Superior temporal gyrus (tissue), 1 donor: ENCODE data around the gene BOLA3.
A peak's percentile ranks its signal among the peaks of the same experiment; 100 is the strongest.
"Not testable (repeated sequence)": the region's sequence is repeated elsewhere in the genome, so short reads cannot be mapped to it uniquely, and the experiment has no call there.

Experiments used
- DNase-seq: peaks from one replicate; pipeline ENCODE4 v3.0.0-alpha.2; 2016; ENCODE audit errors: extremely low spot score

Gene BOLA3

DNA sequence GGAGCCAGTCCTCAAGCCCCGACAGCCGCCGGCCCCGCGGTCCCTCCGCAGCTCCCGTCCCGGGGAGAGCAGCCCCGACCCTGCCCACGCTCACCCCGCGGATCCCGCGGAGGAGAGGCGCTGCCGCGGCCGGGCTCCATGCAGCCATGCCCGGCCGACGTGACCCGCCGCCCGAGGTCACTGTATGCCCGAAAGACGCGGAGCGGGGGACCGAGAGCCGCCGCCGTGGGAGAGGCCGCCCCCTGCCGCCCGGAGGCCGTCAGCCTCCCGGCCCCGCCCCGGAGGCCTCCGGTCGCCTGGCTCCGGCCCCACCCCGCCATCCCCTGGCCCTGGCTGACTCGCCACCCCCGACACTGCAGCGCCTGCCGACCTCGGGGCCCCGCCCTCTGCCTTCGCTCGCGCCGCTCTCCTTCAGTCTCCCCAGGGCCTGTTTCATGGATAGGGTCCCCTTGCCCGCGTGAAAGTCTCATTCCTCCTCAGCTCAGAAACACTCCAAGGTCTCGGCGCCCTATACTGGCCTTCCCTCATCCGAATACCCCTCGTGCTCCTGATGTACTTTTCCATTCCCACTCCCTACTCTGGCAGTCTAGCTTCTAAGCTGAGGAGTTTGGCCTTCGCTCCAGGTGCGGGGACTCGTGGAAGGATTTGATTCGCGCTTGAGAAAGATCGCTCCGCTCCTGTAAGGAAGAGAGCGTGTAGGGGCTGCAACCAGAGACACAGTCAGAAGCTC lies at the start of gene BOLA3:
BOLA3 (minus strand) TSS at position 186 of the 730 bp plus-strand sequence; CDS start at position 148, 38 bp downstream.
- DNase-seq = peak; percentile 74

GRCh38 chr2:74197049-74197448 lies 49.3 kb upstream of the BOLA3 start:
- DNase-seq = no peak

DNA sequence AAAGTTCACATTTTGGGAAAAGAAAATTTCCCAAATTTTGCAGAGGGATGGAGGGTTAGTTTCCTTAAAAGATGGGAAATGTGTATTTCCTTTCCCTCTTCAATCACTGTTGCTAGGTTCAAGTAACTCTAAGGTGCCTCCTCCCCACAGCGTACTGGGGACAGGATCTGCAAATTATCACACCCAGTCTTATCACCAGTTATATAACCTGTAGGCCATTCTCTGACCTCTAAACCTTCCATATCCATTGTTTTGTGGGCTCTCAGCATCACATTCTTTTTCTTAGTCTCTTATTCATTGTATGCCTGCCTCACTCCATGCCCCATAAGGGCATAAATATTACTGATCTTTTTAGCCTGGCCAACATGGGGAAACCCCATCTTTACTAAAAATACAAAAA lies 47.1 kb upstream of the BOLA3 start:
- no peak for DNase-seq

- no peak for DNase-seq
These were observed 44.1 kb upstream of the BOLA3 start for GRCh38 chr2:74191596-74192380.

GRCh38 chr2:74188696-74189095 lies 41.0 kb upstream of the BOLA3 start:
- DNase-seq = no peak

DNA sequence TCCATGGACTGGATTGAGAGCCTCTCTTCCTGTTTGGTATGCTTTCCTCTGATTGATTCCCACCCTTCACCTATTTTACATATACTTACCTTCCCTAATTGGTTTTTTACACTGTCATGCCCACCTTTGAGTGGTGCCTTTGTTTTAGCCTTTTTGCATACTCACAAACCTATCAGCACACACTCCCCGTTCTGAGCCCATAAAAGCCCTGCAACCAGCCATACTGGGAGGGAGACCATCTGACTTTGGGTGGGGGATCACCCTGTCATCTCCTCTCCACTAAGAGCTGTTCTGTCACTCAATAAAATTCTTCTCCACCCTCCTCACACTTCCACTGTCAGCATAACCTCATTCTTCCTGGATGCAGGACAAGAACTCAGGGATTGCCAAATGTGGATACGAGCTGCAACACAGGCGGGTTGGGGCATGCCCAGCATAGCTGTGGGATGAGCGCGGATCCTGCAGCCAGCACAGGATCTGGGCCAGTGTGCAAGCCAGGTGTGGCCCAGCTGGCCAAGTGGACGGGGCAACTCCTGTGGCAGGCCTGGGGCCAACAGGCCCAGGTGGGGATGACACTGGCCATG lies 40.4 kb upstream of the BOLA3 start:
- no peak for DNase-seq

DNA sequence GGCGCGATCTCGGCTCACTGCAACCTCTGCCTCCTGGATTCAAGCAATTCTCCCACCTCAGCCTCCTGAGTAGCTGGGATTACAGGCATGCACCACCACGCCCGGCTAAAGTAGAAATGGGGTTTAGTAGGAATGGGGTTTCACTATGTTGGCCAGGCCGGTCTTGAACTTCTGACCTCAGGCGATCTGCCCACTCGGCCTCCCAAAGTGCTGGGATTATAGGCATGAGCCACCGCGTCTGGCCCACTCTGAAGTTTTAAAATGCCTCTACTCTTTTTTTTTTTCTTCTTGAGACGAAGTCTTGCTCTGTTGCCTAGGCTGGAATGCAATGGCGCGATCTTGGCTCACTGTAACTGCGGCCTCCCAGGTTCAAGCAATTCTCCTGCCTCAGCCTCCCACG lies 39.0 kb upstream of the BOLA3 start:
- not testable (repeated sequence) for DNase-seq

GRCh38 chr2:74186038-74186437 lies 38.3 kb upstream of the BOLA3 start:
- DNase-seq = peak; percentile 25

- no peak for DNase-seq
These were observed 36.2 kb upstream of the BOLA3 start for GRCh38 chr2:74183878-74184277.

DNA sequence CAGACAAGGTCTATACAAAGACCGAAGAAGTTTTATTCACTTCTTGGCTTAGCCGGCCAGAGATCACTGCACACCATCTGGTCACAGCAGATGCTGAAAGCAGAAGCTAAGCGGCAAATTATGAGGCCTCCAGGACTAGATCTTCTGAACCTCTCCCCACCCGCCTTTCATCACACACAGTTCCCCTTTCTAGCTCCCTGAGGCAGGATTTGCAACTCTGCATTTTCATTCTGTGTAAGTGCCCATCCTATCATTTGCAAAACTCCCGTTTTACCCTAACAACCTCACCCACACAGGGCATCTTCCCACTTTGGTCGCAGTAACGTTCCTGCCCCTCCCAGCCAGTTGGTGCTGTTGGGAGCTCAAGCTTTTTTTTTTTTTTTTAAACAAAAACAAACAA lies 34.0 kb upstream of the BOLA3 start:
- peak; percentile 29 for DNase-seq

GRCh38 chr2:74179063-74179865 lies 31.6 kb upstream of the BOLA3 start:
- DNase-seq = no peak

DNA sequence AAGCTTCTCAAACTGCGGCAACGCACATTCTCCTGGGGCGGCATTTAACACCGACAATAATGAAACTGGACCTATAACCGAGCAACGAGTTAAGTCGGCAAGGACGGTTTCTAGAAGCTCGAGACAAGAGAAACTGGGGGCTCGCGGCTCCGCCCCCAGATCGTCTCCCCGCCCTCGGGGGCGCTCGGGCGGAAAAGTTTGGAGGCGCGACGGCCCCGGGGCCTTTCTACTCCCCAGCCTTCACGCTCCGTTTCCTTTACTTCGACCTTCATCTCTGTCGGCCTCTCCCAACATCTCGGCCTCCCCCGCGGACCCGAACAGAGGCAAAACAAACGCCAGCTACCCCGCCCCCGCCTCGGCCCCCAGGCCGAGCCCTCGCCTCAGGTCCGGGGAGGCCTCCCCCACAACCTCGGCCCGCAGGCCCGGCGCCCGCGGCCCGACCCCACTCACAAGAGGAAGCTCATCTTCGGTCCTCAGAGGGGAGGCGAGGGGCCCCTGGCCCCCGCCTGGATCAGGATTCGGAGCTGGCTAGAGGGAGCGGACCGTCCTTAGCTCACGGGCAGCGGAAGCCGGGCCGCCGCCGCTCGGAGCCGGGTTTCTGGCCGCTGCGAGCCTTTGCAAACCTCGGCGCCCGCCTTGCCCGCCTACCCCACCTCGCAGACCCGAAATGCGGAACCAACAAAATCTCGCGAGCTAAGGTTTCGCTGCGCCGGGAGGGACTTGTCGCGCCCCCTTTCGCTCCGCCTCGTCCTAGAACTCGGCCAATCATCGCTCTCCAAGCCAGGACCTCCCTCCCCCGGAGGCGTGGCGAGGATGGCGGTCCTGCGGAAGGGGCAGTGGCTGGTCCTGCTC lies 30.7 kb upstream of the BOLA3 start, which contains the start of gene MOB1A:
MOB1A (minus strand) TSS at position 669 of the 852 bp plus-strand sequence; CDS start at position 464, 205 bp downstream.
- peak; percentile 99 for DNase-seq

DNA sequence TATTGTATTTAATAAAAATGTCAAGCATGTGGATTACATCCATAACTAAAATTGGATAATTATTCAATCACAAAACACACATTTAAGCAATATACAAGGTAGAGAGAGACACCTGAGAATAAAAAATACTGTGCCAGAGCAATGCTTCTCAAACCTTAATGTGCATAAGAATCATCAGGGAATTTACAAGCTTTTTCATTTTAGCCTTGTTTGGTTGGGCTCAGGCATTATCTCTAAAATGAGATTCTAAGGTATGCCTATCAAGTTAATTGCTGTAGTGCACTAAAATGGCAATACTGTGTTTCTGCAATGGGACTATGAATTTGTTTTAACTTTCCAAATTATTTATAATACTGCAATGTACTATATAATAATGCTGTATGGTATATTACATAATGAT lies 30.0 kb upstream of the BOLA3 start:
- DNase-seq = no peak

DNA sequence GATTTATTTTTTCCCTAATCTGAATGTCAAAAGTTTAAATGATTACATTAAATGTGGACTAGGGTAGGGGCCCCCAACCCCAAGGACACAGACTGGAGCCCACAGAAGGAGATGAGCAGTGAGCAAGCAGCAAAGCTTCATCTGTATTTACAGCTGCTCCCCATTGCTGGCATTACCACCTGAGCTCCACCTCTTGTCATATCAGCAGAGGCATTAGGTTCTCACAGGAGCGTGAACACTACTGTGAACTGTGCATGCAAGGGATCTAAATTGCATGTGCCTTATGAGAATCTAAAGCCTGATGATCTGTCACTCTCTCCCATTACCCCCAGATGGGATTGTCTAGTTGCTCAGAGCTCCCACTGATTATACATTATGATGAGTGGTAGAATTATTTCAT lies 27.2 kb upstream of the BOLA3 start:
- no peak for DNase-seq

DNA sequence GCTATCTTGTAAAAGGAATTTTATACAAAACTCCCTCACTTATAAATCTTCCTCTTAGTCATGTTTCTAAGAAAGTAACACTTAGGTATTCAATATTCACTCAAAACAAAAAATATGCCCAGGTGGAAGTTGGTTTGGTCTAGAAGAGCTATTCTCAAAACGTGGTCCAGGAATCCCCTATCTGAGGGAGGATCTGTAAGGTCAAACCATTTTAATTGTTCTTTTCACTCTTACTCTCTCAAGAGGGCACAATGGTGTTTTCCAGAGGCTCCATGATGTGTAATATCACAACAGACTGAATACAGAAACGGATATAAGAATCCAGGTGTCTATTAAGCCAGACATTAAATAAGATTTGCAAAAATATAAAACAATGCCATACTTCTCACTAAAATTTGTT lies 21.0 kb upstream of the BOLA3 start:
- DNase-seq = no peak

DNA sequence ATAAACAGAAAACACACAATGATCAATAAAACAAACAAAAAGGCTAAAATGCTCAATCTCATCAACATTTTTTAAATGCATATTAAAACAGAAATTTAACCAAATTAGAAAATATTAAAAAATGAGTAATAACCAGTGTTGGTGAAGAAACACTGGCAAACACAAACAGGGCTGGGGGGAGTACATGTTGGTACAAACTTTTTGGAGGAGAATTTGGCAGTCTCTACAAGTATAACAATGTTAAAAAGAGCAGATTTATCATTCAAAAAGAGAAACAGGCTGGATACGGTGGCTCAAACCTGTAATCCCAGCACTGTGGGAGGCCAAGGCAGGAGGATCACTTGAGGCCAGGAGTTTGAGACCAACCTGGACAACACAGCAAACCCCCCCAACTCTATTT lies 17.0 kb upstream of the BOLA3 start:
- DNase-seq = no peak

GRCh38 chr2:74162951-74163350 lies 15.2 kb upstream of the BOLA3 start:
- DNase-seq = no peak

DNA sequence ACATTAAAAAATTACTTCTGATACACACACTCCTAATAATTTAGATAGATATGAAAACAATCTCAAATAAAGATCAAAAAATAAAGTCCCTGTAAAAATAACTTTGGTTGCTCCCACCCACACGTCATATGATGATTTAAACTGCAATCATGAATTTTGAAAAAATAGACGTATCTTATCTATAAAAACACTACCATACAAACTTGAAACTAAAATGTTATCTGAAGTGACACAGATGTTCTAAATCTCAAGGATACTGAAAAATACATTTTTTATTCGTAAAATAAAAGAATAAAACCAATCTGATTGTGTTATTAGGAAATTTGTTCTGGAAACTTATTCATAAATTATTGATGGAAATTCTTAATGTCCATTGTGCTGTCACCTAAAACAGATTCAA lies 8.1 kb upstream of the BOLA3 start:
- DNase-seq = no peak

GRCh38 chr2:74152954-74153353 lies 5.2 kb upstream of the BOLA3 start:
- DNase-seq = no peak

GRCh38 chr2:74149570-74150319 lies 2.0 kb upstream of the BOLA3 start:
- no peak for DNase-seq
